Upper lobe of right lung (tissue), 1 donor: Measurements from ENCODE around the gene ZDHHC13. TPM values are rescaled to one million over a fixed set of nuclear protein-coding genes. Genes with fewer than 3 reads are reported as not detected.

ENCODE experiments used
- ATAC-seq: fragments of 200-7000 bp; cut with Tn5 transposase; one replicate; pipeline ENCODE4 v1.9.1; 2020; ENCODE audit warnings: mild to moderate bottlenecking, moderate library complexity
- DNase-seq: peaks from one replicate; pipeline ENCODE4 v3.0.0-alpha.2; 2020
- H3K27ac ChIP-seq: fragments of 200-600 bp; one replicate; pipeline ENCODE4 v1.8.0; 2022
- H3K27me3 ChIP-seq: fragments of 200-600 bp; one replicate; pipeline ENCODE4 v1.8.0; 2022; ENCODE audit warnings: mild to moderate bottlenecking
- H3K36me3 ChIP-seq: fragments of 200-600 bp; one replicate; pipeline ENCODE4 v1.8.0; 2022
- H3K4me1 ChIP-seq: fragments of 200-600 bp; one replicate; pipeline ENCODE4 v1.8.0; 2022
- H3K4me3 ChIP-seq: fragments of 200-600 bp; one replicate; pipeline ENCODE4 v1.8.0; 2022; ENCODE audit warnings: mild to moderate bottlenecking
- H3K9me3 ChIP-seq: fragments of 200-600 bp; one replicate; pipeline ENCODE4 v1.8.0; 2022
- intact Hi-C: fragments of 100-400 bp; cut with DNase I; formaldehyde crosslinking; loops from one replicate; pipeline ENCODE4 v1.11.0; 2022
- total RNA-seq: library from RNA; stranded (reverse); fragmentation: NEBNext Ultra II Directional; extraction: Animal tissue kit (Norgen Biotek cat#: 25700); gene quantifications from one replicate; pipeline ENCODE4 v1.2.1, GENCODE V29; 2021
- TF ChIP-seq, protein P1 (sequence below): fragments of 200-600 bp; IDR thresholded peaks from one replicate; pipeline ENCODE4 v1.8.0; 2022; ENCODE audit warnings: antibody characterized with exemption
- donor health status: DM: no; HTN: yes; CAD: no; lungs with severe emphysema.

The ZDHHC13 gene
- total RNA-seq, 1 donor from 2014 or later = 12.2 TPM

DNA sequence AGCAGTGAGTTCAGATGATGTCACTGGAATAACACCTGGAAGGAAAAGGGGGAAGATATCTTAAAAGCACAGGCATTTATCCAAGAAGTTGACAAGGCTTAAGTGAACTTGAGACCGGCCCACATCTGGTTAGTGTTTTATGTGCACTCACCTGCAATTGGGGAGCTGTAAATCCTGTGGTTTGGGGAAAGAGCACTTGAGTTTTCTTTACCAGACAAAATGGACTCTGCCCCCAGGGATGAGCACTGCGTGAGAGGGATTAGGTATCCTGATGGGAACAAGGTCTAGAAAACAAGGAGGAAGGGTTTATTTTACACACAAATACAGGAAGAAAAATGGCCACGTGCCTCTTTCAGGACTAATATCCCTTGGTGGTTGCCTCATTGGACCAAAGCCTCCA, 108.6 kb downstream of the ZDHHC13 start:
- no peak for DNase-seq
- TF ChIP-seq, protein P1, sequence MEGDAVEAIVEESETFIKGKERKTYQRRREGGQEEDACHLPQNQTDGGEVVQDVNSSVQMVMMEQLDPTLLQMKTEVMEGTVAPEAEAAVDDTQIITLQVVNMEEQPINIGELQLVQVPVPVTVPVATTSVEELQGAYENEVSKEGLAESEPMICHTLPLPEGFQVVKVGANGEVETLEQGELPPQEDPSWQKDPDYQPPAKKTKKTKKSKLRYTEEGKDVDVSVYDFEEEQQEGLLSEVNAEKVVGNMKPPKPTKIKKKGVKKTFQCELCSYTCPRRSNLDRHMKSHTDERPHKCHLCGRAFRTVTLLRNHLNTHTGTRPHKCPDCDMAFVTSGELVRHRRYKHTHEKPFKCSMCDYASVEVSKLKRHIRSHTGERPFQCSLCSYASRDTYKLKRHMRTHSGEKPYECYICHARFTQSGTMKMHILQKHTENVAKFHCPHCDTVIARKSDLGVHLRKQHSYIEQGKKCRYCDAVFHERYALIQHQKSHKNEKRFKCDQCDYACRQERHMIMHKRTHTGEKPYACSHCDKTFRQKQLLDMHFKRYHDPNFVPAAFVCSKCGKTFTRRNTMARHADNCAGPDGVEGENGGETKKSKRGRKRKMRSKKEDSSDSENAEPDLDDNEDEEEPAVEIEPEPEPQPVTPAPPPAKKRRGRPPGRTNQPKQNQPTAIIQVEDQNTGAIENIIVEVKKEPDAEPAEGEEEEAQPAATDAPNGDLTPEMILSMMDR = no peak
- Histone ChIP-seq H3K36me3 (no peaks in the 10 kb centered on the region), H3K4me3 (no peak overlapping the region), H3K9me3 (no peaks in the 10 kb centered on the region), H3K4me1 (peaks cover 4% of the 10 kb centered on the region), H3K27me3 (no peaks in the 10 kb centered on the region), H3K27ac (no peak overlapping the region)
- ATAC-seq = no peak
- intact Hi-C loops = no loop called here

Other genes with a start within 250 kb of the ZDHHC13 start
- gene MRGPRX1, start 177.8 kb upstream of the ZDHHC13 start, total RNA-seq = not detected
- gene MRGPRX2, start 56.5 kb upstream of the ZDHHC13 start, total RNA-seq = not detected
- gene CSRP3, start 84.8 kb downstream of the ZDHHC13 start, total RNA-seq = not detected
- gene E2F8, start 123.8 kb downstream of the ZDHHC13 start, total RNA-seq = 0.38 TPM